Aorta (tissue), 5 donors: Measurements from ENCODE around the gene TNNI3K. TPM values are rescaled to one million over a fixed set of nuclear protein-coding genes. Genes with fewer than 3 reads are reported as not detected.

Experiments used
- ATAC-seq: fragments of 200-7000 bp; cut with Tn5 transposase; one replicate; pipeline ENCODE4 v1.9.1; 2022; ENCODE audit warnings: moderate library complexity; ENCODE audit not compliant: low FRiP score
- DNase-seq, 2 donors: peaks; one replicate each; pipeline ENCODE4 v3.0.0-alpha.2; 2020
- H3K27ac ChIP-seq, 2 donors: one replicate each; pipeline ENCODE4 v1.5.1; 2013; ENCODE audit warnings: low read length in 2 of 2, mild to moderate bottlenecking in 2 of 2, moderate library complexity in 2 of 2, control low read depth in 1 of 2, inconsistent platforms in 1 of 2, low read depth in 1 of 2
- H3K27me3 ChIP-seq, 2 donors: one replicate each; pipeline ENCODE4 v1.6.1; 2013; ENCODE audit warnings: control low read depth in 1 of 2, low read length in 1 of 2, mild to moderate bottlenecking in 1 of 2, moderate library complexity in 1 of 2; ENCODE audit not compliant: insufficient read depth in 2 of 2, control insufficient read depth in 1 of 2
- H3K36me3 ChIP-seq, 2 donors: one replicate each; pipeline ENCODE4 v1.6.1; 2013; ENCODE audit warnings: control low read depth in 1 of 2, low read length in 1 of 2, mild to moderate bottlenecking in 1 of 2; ENCODE audit not compliant: insufficient read depth in 2 of 2, control insufficient read depth in 1 of 2
- H3K4me1 ChIP-seq, 2 donors: one replicate each; pipeline ENCODE4 v1.6.1; 2013; ENCODE audit warnings: low read length in 2 of 2, control low read depth in 1 of 2, mild to moderate bottlenecking in 1 of 2, moderate library complexity in 1 of 2; ENCODE audit not compliant: insufficient read depth in 2 of 2, control insufficient read depth in 1 of 2
- H3K4me3 ChIP-seq, 2 donors: one replicate each; pipeline ENCODE4 v1.5.1; 2013; ENCODE audit warnings: low read length in 2 of 2, control low read depth in 1 of 2, mild to moderate bottlenecking in 1 of 2
- H3K9me3 ChIP-seq: one replicate; pipeline ENCODE4 v1.6.1; 2013; ENCODE audit warnings: mild to moderate bottlenecking, low read length; ENCODE audit not compliant: control insufficient read depth
- WGBS, 2 donors: extraction: QIAGEN DNeasy Blood & Tissue Kit; methylation state at CpG; one replicate each; pipeline ENCODE4 v1.1.7; 2013; 5-methylcytosine and 5-hydroxymethylcytosine counted together
- intact Hi-C, 2 donors: fragments of 100-400 bp; cut with DNase I; formaldehyde crosslinking; loops; one replicate each; pipeline versions ENCODE4 v1.14.2 to v1.15.0; 2022
- polyA plus RNA-seq, 2 donors: library from polyadenylated mRNA; stranded (reverse); fragments of 200-250 nt; gene quantifications; one replicate each; pipeline ENCODE4 v1.2.3, GENCODE V29; 2013
- total RNA-seq, 2 donors: library from RNA; stranded (reverse); fragmentation: NEBNext Ultra II Directional; extraction: Animal tissue kit (Norgen Biotek cat#: 25700); gene quantifications; one replicate each; pipeline ENCODE4 v1.2.1, GENCODE V29; 2021
- donor health status: healthy with polysubstance abuse.
- donor health status: Bipolar disorder and iron deficiency.
- donor health status: DM: no; HTN: no; CAD: no.
- donor health status: DM: no; HTN: no; CAD: no.
- donor health status: DM: yes; HTN: yes; CAD: no.

The TNNI3K gene
- total and polyA plus RNA-seq, 4 donors: 2.8 to 4.2 TPM; not detected in 2

DNA sequence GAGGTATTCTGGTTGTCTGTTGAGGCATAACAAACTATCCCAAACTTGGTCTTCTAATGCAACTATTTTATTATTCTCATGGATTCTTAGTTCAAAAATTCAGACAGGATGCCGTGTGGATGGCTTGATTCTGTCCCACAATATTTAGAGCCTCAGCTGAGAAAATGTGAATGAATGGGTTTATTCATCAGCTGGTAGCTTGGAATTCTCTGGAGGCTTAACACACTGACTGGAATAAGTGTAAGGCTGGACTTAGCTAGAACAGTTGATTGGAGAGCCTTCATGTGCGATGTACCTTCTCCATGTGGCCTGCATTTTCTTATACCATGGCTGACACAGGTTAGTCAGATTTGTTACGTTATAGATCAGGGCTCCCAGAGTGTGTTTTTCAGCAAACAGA, 30.8 kb downstream of the TNNI3K start:
- Histone ChIP-seq H3K4me3 (no peak overlapping the region), H3K4me1 (no peaks in the 10 kb centered on the region), H3K27me3 (no peaks in the 10 kb centered on the region), H3K9me3 (no peaks in the 10 kb centered on the region), H3K27ac (no peak overlapping the region), H3K36me3 (peaks cover 0 to 2% of the 10 kb centered on the region in 2 donors)
- intact Hi-C loops: no loop called here
- ATAC-seq (no peak), DNase-seq (no peak)
- 90% methylated on average over 3 of the region's 3 CpGs for WGBS, 2 donors

DNA sequence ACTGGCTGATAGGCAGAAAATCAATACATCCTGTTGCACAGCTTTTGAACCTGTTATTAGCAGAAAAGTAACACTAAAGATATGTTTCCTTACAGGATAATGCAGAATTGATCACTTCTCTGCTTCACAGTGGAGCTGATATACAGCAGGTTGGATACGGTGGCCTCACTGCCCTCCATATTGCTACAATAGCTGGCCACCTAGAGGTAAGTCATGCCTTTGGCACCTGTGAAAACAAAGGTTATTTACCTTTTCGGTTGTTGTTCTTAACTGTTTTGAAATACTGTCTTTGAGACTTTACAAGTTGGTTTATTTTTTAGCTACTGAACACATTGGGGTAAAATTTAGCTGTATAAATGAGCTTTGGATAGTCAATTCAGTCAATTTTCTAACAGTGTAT, 36.3 kb downstream of the TNNI3K start:
- ATAC-seq (no peak), DNase-seq (no peak)
- Histone ChIP-seq H3K4me1 (no peaks in the 10 kb centered on the region), H3K27me3 (no peaks in the 10 kb centered on the region), H3K27ac (no peak overlapping the region), H3K36me3 (no peaks in the 10 kb centered on the region), H3K4me3 (no peak overlapping the region), H3K9me3 (no peaks in the 10 kb centered on the region)
- WGBS, 2 donors: 40 to 59% methylated on average over 2 of the region's 2 CpGs
- intact Hi-C loops: no loop called here

DNA sequence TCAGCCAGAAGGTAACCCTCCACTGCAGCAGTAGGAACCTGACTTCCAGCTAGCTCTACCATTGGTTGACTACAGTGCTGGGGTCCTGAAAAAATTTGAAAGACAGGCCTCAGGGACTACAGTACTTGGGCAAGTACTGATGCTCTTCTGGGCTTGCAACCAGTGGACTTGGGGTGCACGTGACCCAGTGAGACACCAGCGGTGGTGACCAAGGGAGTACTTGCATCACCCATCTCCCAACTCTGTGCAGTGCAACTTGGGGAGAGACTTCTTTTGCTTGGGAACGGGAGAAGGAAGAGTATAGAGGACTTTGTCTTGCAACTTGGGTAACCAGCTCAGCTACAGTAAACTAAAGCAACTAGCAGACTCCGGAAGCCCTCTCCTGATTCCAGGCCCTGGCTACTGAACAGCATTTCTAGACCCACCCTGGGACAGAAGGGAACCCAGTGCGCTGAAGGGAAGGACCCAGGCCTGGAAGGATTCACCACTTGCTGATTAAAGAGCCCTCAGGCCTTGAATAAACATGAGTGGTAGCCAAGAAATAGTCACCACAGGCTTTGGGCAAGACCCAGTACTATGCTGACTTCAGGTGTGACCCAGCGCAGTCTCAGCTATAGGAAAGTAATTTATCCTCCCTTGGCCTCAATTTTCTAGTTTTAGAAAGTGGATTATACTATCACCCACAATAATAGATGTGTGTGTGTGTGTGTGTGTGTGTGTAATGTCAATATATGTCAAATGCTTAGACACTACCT, 45.6 kb downstream of the TNNI3K start:
- Histone ChIP-seq H3K27me3 (no peaks in the 10 kb centered on the region), H3K9me3 (no peaks in the 10 kb centered on the region), H3K4me3 (no peak overlapping the region), H3K27ac (no peak overlapping the region), H3K36me3 (no peaks in the 10 kb centered on the region), H3K4me1 (no peaks in the 10 kb centered on the region)
- ATAC-seq: peak; percentile 59
- 90 to 93% methylated on average over 6 of the region's 6 CpGs for WGBS, 2 donors
- DNase-seq: no peak
- intact Hi-C loops: no loop called here

DNA sequence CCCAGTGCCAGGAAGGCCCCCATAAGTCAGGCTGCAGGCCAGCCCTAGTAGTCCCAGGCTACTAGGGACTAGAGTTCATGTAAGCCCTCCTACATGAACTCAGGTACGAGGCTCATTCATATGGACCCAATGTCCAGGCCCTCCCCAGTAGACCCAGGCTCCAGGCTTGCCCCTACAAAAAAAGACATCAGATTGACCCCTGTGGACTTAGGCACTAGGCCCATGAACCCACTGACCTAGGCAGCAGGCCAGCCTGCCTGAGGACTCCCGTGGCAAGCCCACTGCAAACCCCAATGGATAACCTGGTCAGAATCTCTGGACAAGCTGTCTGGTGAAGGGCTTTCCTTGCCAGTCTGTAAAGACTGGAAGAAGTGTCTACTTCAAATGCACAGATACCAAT, 51.2 kb downstream of the TNNI3K start:
- Histone ChIP-seq H3K27me3 (no peaks in the 10 kb centered on the region), H3K36me3 (no peaks in the 10 kb centered on the region), H3K27ac (no peak overlapping the region), H3K9me3 (peaks cover 3% of the 10 kb centered on the region), H3K4me1 (no peaks in the 10 kb centered on the region), H3K4me3 (no peak overlapping the region)
- DNase-seq: peak in 1 of 2 donors; percentile 34
- intact Hi-C loops: no loop called here
- ATAC-seq: no peak
- WGBS, 2 donors: 89 to 94% methylated on average over 2 of the region's 2 CpGs

DNA sequence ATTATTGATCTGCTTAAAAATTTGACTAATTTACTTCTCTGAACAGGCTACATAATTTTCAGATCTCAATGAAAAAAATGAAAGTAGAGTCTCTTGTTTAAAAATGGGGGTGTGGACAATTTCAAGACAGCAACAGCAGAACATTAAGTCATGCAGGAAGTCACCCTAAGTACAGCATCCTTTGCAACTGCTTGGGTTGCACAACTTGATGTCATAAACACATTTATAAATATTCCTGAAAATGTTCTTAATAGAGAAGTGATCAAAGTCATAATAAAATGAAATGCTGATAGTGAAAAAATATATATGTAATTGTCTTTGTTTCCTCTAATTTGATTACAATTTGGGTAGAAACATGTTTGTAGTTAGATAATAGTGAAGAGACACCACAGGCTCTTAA, 79.3 kb downstream of the TNNI3K start:
- Histone ChIP-seq H3K4me3 (no peak overlapping the region), H3K36me3 (no peaks in the 10 kb centered on the region), H3K27me3 (no peaks in the 10 kb centered on the region), H3K9me3 (no peaks in the 10 kb centered on the region), H3K4me1 (no peaks in the 10 kb centered on the region), H3K27ac (no peak overlapping the region)
- DNase-seq: no peak
- intact Hi-C loops: no loop called here
- ATAC-seq: no peak

DNA sequence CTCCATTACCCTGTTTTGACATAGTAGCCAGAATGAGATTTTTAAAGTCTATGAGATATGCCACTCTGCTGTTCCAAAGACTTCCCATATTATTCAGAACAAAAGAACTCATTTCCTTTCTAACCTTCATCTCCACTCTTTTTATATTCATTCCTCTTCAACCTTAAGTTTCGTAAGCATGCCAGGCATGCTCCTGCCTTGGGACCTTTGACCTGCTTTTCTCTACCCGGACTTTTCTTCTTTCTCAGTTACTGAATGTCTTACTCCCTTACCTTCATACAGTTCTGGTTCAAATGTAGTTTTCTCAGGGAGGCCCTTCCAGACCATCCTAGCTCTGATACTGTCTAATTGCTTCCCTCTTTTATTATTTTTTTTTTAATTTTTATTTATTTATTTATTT, 81.1 kb downstream of the TNNI3K start:
- WGBS, 2 donors: 63 to 80% methylated on average over 2 of the region's 2 CpGs
- H3K9me3 ChIP-seq: no peaks in the 10 kb centered on the region
- H3K36me3 ChIP-seq: no peaks in the 10 kb centered on the region
- intact Hi-C loops: no loop called here
- H3K27ac ChIP-seq: no peak overlapping the region
- DNase-seq (no peak), ATAC-seq (no peak)
- no peak overlapping the region for H3K4me3 ChIP-seq
- no peaks in the 10 kb centered on the region for H3K4me1 ChIP-seq
- H3K27me3 ChIP-seq: no peaks in the 10 kb centered on the region

DNA sequence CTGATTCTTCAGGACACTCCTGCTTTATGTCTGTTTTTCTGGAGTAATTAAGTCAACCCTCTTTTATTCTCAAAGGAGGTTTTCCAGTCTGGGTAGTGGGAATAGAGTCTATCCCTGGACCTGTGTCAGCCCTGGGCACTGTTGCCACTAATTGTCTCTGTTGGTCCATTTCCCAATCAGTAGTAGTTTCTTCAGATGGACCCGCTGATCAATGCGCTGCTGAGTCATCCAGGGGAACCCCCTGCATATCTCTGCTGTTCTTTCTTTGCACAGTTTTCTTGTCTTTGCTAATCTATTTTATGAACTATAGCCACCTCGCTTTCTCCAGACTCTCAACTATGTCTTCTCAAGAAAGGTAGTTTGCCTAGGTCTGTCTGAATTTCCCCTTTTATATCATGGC, 82.5 kb downstream of the TNNI3K start:
- Histone ChIP-seq H3K9me3 (no peaks in the 10 kb centered on the region), H3K27me3 (no peaks in the 10 kb centered on the region), H3K4me1 (no peaks in the 10 kb centered on the region), H3K36me3 (no peaks in the 10 kb centered on the region), H3K27ac (no peak overlapping the region), H3K4me3 (no peak overlapping the region)
- DNase-seq: no peak
- ATAC-seq: no peak
- 91 to 99% methylated on average over 3 of the region's 3 CpGs for WGBS, 2 donors
- intact Hi-C loops: no loop called here

DNA sequence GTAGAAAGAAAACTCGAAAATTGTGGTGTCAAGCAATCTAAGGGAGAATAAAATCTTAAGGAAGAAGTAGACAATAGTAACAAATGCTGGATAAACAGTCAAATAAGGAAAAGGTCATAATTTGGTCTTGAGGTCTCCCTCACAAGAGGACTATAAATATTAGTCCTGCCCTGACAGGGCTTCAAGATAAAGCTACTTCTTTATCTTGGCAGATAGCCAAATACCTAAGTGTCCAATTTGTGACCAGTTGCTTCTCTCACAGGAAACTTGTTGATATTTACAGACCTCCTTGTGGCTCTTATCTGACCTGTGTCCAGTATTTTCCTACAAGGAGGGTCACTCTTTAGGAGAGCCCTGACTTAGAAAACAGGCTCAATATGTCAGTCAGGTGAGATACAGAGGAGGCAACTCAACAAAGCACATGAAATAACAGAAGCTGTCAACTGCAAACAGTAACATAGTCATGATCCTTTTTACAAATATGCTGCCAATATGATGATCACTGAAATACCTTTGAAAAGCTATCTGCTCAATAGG, 88.8 kb downstream of the TNNI3K start:
- ATAC-seq (no peak), DNase-seq (no peak)
- Histone ChIP-seq H3K27ac (no peak overlapping the region), H3K9me3 (no peaks in the 10 kb centered on the region), H3K27me3 (no peaks in the 10 kb centered on the region), H3K36me3 (no peaks in the 10 kb centered on the region), H3K4me1 (peaks cover 0 to 3% of the 10 kb centered on the region in 2 donors), H3K4me3 (no peak overlapping the region)
- intact Hi-C loops: no loop called here
- 38 to 40% methylated on average over 1 of the region's 1 CpG for WGBS, 2 donors

DNA sequence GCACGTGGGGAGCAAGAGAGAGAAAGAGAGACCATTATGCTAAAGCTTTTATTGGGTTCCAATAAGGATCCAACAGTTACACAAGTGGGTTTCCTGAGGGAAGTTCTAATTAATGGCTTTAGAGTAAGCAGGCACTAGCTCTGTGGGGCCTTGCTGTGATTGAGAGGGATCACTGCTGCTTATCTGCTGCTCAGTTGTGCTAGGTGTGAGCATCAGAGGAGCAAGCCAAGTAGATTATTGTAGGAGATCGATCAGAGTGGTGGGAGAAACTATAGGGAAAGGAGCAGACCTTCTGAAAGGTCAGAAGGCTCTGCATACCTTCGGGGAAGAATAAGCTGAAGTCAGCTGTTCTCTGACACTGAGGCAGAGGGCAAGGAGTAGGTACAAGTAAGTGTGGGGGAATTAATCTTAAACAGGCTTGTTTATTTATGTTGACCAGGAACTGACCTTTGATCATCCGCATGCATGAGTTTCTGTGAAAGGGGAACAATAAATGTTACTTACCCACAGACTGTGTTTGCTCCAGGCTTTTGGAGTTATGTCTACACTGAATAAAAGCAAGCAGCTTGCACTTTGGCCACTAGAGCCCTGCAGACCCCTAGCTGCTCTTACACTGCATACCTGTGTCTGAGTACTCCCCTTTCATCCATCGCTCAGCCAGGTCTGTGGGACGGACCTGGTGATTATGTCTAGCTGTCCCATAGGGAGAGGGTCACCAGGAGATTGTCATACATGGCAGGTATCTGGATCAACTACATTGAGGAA, 89.7 kb downstream of the TNNI3K start:
- ATAC-seq (peak; percentile 19), DNase-seq (no peak)
- H3K36me3 ChIP-seq: no peaks in the 10 kb centered on the region
- H3K4me1 ChIP-seq: peaks cover 0 to 3% of the 10 kb centered on the region in 2 donors
- H3K27ac ChIP-seq: no peak overlapping the region
- intact Hi-C loops: no loop called here
- H3K9me3 ChIP-seq: no peaks in the 10 kb centered on the region
- H3K4me3 ChIP-seq: no peak overlapping the region
- H3K27me3 ChIP-seq: no peaks in the 10 kb centered on the region
- 88 to 89% methylated on average over 6 of the region's 6 CpGs for WGBS, 2 donors
